SJCRH30 (cell line): ENCODE data around the gene PPP2R5B. TPM values are rescaled to one million over a fixed set of nuclear protein-coding genes. Genes with fewer than 3 reads are reported as not detected.

ENCODE experiments used
- DNase-seq, 2 experiments: peaks; one replicate each; pipeline ENCODE4 v3.0.0-alpha.2; 2015 to 2020
- H3K27ac ChIP-seq: fragments of 250-450 bp; sonication (Bioruptor Pico); 2 replicates; pipeline ENCODE4 v1.5.1; 2020; ENCODE audit warnings: mild to moderate bottlenecking, moderate library complexity
- H3K27me3 ChIP-seq: fragments of 250-450 bp; sonication (Bioruptor Pico); 2 replicates; pipeline ENCODE4 v1.5.1; 2020; ENCODE audit warnings: mild to moderate bottlenecking, moderate library complexity
- H3K36me3 ChIP-seq: fragments of 250-450 bp; sonication (Bioruptor Pico); 2 replicates; pipeline ENCODE4 v1.5.1; 2020; ENCODE audit warnings: mild to moderate bottlenecking, moderate library complexity
- H3K4me1 ChIP-seq: fragments of 250-450 bp; sonication (Bioruptor Pico); 2 replicates; pipeline ENCODE4 v1.5.1; 2020; ENCODE audit warnings: mild to moderate bottlenecking, moderate library complexity
- H3K4me3 ChIP-seq: fragments of 250-450 bp; sonication (Bioruptor Pico); 2 replicates; pipeline ENCODE4 v1.5.1; 2020; ENCODE audit warnings: mild to moderate bottlenecking, moderate library complexity
- H3K9me3 ChIP-seq: fragments of 250-450 bp; sonication (Bioruptor Pico); replicated peaks from 2 replicates; pipeline ENCODE4 v1.5.1; 2020; ENCODE audit warnings: mild to moderate bottlenecking, moderate library complexity
- total RNA-seq: library from RNA; depleted of rRNA; stranded (reverse); fragments of >200 nt; shearing (Covaris generic); gene quantifications from 2 replicates; pipeline ENCODE4 v1.2.3, GENCODE V29; 2014; rRNA removed

Gene PPP2R5B
- 4.7 and 6.4 TPM in 2 replicates for total RNA-seq

GRCh38 chr11:64923944-64924909, at the start of gene PPP2R5B:
Gene PPP2R5B (plus strand): TSS chr11:64924689. CDS start chr11:64925735, 1,046 bp downstream.
- Histone ChIP-seq H3K27me3 (no peaks in the 10 kb centered on the region), H3K27ac (peak within 1 kb of the TSS; percentile 59), H3K4me1 (no peaks in the 10 kb centered on the region), H3K9me3 (no peaks in the 10 kb centered on the region), H3K36me3 (no peaks in the 10 kb centered on the region), H3K4me3 (peak within 1 kb of the TSS; percentile 67)
- peak; percentile 91 for DNase-seq

GRCh38 chr11:64875369-64876228, 48.9 kb upstream of the PPP2R5B start:
- H3K4me3 ChIP-seq: peak overlapping the region; percentile 19
- H3K27me3 ChIP-seq: no peaks in the 10 kb centered on the region
- peak overlapping the region; percentile 97 for H3K27ac ChIP-seq
- peaks cover 59% of the 10 kb centered on the region for H3K4me1 ChIP-seq
- no peak for DNase-seq
- H3K9me3 ChIP-seq: no peaks in the 10 kb centered on the region
- H3K36me3 ChIP-seq: peaks cover 12% of the 10 kb centered on the region; the same call in 1 of the 2 replicates

- peak overlapping the region; percentile 89 for H3K4me3 ChIP-seq
- no peaks in the 10 kb centered on the region for H3K9me3 ChIP-seq
- H3K27ac ChIP-seq: no peak overlapping the region; the same call in 1 of the 2 replicates
- DNase-seq: no peak
- peaks cover 12% of the 10 kb centered on the region; the same call in 1 of the 2 replicates for H3K36me3 ChIP-seq
- H3K4me1 ChIP-seq: peaks cover 52% of the 10 kb centered on the region
- no peaks in the 10 kb centered on the region for H3K27me3 ChIP-seq
Observed at GRCh38 chr11:64876229-64876750, 48.2 kb upstream of the PPP2R5B start.

GRCh38 chr11:64876835-64877341, 47.6 kb upstream of the PPP2R5B start:
- Histone ChIP-seq H3K9me3 (no peaks in the 10 kb centered on the region), H3K27me3 (no peaks in the 10 kb centered on the region), H3K27ac (peak overlapping the region; percentile 31; the same call in 1 of the 2 replicates), H3K4me1 (peaks cover 46% of the 10 kb centered on the region), H3K4me3 (peak overlapping the region; percentile 89), H3K36me3 (peaks cover 8% of the 10 kb centered on the region; the same call in 1 of the 2 replicates)
- DNase-seq: no peak

- Histone ChIP-seq H3K9me3 (no peaks in the 10 kb centered on the region), H3K4me1 (peaks cover 42% of the 10 kb centered on the region)
- DNase-seq: no peak
Observed at GRCh38 chr11:64877390-64878222, 46.9 kb upstream of the PPP2R5B start.

GRCh38 chr11:64878223-64878493, 46.3 kb upstream of the PPP2R5B start:
- DNase-seq: no peak

More at GRCh38 chr11:64877390-64878222, 46.9 kb upstream of the PPP2R5B start:
- H3K4me3 ChIP-seq: peak overlapping the region; percentile 89
- H3K27me3 ChIP-seq: no peaks in the 10 kb centered on the region
- peak overlapping the region; percentile 31 for H3K27ac ChIP-seq
- H3K36me3 ChIP-seq: peaks cover 7% of the 10 kb centered on the region; the same call in 1 of the 2 replicates

GRCh38 chr11:64878494-64879243, 45.8 kb upstream of the PPP2R5B start, which contains the start of gene EHD1:
Gene EHD1 (minus strand): TSS chr11:64878621. CDS start chr11:64878464, 157 bp downstream.
- H3K27ac ChIP-seq: peak within 1 kb of the TSS; percentile 42
- H3K36me3 ChIP-seq: no peaks in the 10 kb centered on the region
- peak within 1 kb of the TSS; percentile 89 for H3K4me3 ChIP-seq
- peak; percentile 98 for DNase-seq
- H3K4me1 ChIP-seq: peaks cover 34% of the 10 kb centered on the region
- 0 out of 2 replicates have a peak, but pooled peaks cover 3% of the 10 kb centered on the region for H3K27me3 ChIP-seq
- no peaks in the 10 kb centered on the region for H3K9me3 ChIP-seq

More at GRCh38 chr11:64878223-64878493, 46.3 kb upstream of the PPP2R5B start:
- no peaks in the 10 kb centered on the region for H3K27me3 ChIP-seq
- peak overlapping the region; percentile 31 for H3K27ac ChIP-seq
- peaks cover 37% of the 10 kb centered on the region for H3K4me1 ChIP-seq
- H3K4me3 ChIP-seq: peak overlapping the region; percentile 89
- H3K9me3 ChIP-seq: no peaks in the 10 kb centered on the region
- peaks cover 2% of the 10 kb centered on the region; the same call in 1 of the 2 replicates for H3K36me3 ChIP-seq

- DNase-seq: no peak
- peak overlapping the region; percentile 42 for H3K27ac ChIP-seq
- peak overlapping the region; percentile 89 for H3K4me3 ChIP-seq
- no peaks in the 10 kb centered on the region for H3K36me3 ChIP-seq
- 0 out of 2 replicates have a peak, but pooled peaks cover 9% of the 10 kb centered on the region for H3K27me3 ChIP-seq
- H3K9me3 ChIP-seq: no peaks in the 10 kb centered on the region
- H3K4me1 ChIP-seq: peaks cover 31% of the 10 kb centered on the region
Observed at GRCh38 chr11:64879244-64879900, 45.1 kb upstream of the PPP2R5B start.

GRCh38 chr11:64880240-64881001, 44.1 kb upstream of the PPP2R5B start:
- no peaks in the 10 kb centered on the region for H3K9me3 ChIP-seq
- 0 out of 2 replicates have a peak, but pooled peaks cover 9% of the 10 kb centered on the region for H3K27me3 ChIP-seq
- no peaks in the 10 kb centered on the region for H3K36me3 ChIP-seq
- H3K4me1 ChIP-seq: peaks cover 22% of the 10 kb centered on the region
- DNase-seq: no peak
- H3K27ac ChIP-seq: no peak overlapping the region
- no peak overlapping the region for H3K4me3 ChIP-seq

- Histone ChIP-seq H3K27ac (no peak overlapping the region), H3K4me1 (peaks cover 11% of the 10 kb centered on the region; the same call in 1 of the 2 replicates), H3K27me3 (0 out of 2 replicates have a peak, but pooled peaks cover 9% of the 10 kb centered on the region), H3K4me3 (no peak overlapping the region), H3K9me3 (no peaks in the 10 kb centered on the region), H3K36me3 (no peaks in the 10 kb centered on the region)
- no peak for DNase-seq
Observed at GRCh38 chr11:64881476-64881875, 43.0 kb upstream of the PPP2R5B start.

GRCh38 chr11:64882243-64882642, 42.2 kb upstream of the PPP2R5B start:
- no peaks in the 10 kb centered on the region for H3K36me3 ChIP-seq
- no peak overlapping the region for H3K27ac ChIP-seq
- 0 out of 2 replicates have a peak, but pooled peaks cover 9% of the 10 kb centered on the region for H3K27me3 ChIP-seq
- no peak overlapping the region for H3K4me3 ChIP-seq
- no peaks in the 10 kb centered on the region for H3K9me3 ChIP-seq
- DNase-seq: no peak
- peaks cover 5% of the 10 kb centered on the region; the same call in 1 of the 2 replicates for H3K4me1 ChIP-seq

GRCh38 chr11:64883575-64883974, 40.9 kb upstream of the PPP2R5B start:
- peaks cover 9% of the 10 kb centered on the region; the same call in 1 of the 2 replicates for H3K4me1 ChIP-seq
- no peak overlapping the region for H3K4me3 ChIP-seq
- H3K9me3 ChIP-seq: no peaks in the 10 kb centered on the region
- no peak overlapping the region for H3K27ac ChIP-seq
- no peak for DNase-seq
- 0 out of 2 replicates have a peak, but pooled peaks cover 9% of the 10 kb centered on the region for H3K27me3 ChIP-seq
- H3K36me3 ChIP-seq: no peaks in the 10 kb centered on the region
